Tibial artery (tissue), 4 donors: Measurements from ENCODE around the gene GTF2I.
A peak's percentile ranks its signal among the peaks of the same experiment; 100 is the strongest.
"Not testable (repeated sequence)": the region's sequence is repeated elsewhere in the genome, so short reads cannot be mapped to it uniquely, and the experiment has no call there.

ENCODE experiments used
- DNase-seq, 2 donors: peaks; one replicate each; pipeline ENCODE4 v3.0.0-alpha.2; 2019
- H3K27ac ChIP-seq, 2 donors: fragments of 200-600 bp; sonication (generic) in 1 of 2; 1 replicate in 1 of 2; 2 replicates in 1 of 2; pipeline ENCODE4 v1.5.1; 2018 to 2019; ENCODE audit warnings: mild to moderate bottlenecking in 1 of 2
- H3K27me3 ChIP-seq, 2 donors: fragments of 200-600 bp; sonication (generic) in 1 of 2; one replicate each; pipeline versions ENCODE4 v1.5.1 to v1.6.0; 2016 to 2019
- H3K36me3 ChIP-seq, 3 donors: fragments of 200-600 bp; sonication (generic) in 2 of 3; one replicate each; pipeline ENCODE4 v1.5.1; 2016 to 2019; ENCODE audit warnings: mild to moderate bottlenecking in 2 of 3
- H3K4me1 ChIP-seq, 4 donors: fragments of 200-600 bp; sonication (generic) in 2 of 4; 1 replicate in 3 of 4; 2 replicates in 1 of 4; pipeline ENCODE4 v1.5.1; 2016 to 2019
- H3K4me3 ChIP-seq, 2 donors: fragments of 200-600 bp; sonication (generic) in 1 of 2; 1 replicate in 1 of 2; 2 replicates in 1 of 2; pipeline ENCODE4 v1.5.1; 2018 to 2019; ENCODE audit warnings: mild to moderate bottlenecking in 2 of 2
- H3K9me3 ChIP-seq, 3 donors: fragments of 200-600 bp; sonication (generic) in 1 of 3; one replicate each; pipeline ENCODE4 v1.5.1; 2016 to 2019
- intact Hi-C: fragments of 100-400 bp; cut with DNase I; formaldehyde crosslinking; loops from one replicate; pipeline ENCODE4 v1.15.0; 2023; ENCODE audit warnings: low total_unique reads
- TF ChIP-seq, protein P1 (sequence below), 2 experiments: fragments of 200-600 bp in 1 of 2; fragments of 450-650 bp in 1 of 2; IDR thresholded peaks; one replicate each; pipeline ENCODE4 v1.5.1; 2017 to 2019; ENCODE audit warnings: antibody characterized with exemption in 2 of 2, mild to moderate bottlenecking in 1 of 2, moderate library complexity in 1 of 2

The GTF2I gene

GRCh38 chr7:74655324-74655723 lies 2.2 kb upstream of the GTF2I start:
- TF ChIP-seq, protein P1, sequence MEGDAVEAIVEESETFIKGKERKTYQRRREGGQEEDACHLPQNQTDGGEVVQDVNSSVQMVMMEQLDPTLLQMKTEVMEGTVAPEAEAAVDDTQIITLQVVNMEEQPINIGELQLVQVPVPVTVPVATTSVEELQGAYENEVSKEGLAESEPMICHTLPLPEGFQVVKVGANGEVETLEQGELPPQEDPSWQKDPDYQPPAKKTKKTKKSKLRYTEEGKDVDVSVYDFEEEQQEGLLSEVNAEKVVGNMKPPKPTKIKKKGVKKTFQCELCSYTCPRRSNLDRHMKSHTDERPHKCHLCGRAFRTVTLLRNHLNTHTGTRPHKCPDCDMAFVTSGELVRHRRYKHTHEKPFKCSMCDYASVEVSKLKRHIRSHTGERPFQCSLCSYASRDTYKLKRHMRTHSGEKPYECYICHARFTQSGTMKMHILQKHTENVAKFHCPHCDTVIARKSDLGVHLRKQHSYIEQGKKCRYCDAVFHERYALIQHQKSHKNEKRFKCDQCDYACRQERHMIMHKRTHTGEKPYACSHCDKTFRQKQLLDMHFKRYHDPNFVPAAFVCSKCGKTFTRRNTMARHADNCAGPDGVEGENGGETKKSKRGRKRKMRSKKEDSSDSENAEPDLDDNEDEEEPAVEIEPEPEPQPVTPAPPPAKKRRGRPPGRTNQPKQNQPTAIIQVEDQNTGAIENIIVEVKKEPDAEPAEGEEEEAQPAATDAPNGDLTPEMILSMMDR (IDR thresholded peaks at IDR 0.05), result no peak
- Histone ChIP-seq H3K36me3 (no peaks in the 10 kb centered on the region), H3K27ac (no peak overlapping the region), H3K4me1 (peaks cover 0 to 25% (median 14%) of the 10 kb centered on the region in 4 donors), H3K4me3 (no peak overlapping the region), H3K9me3 (no peaks in the 10 kb centered on the region), H3K27me3 (no peaks in the 10 kb centered on the region)
- no peak for DNase-seq
- intact Hi-C loops, result loop anchor here (10.0 kb wide), 1 partner anchor 201 kb away; the partner anchor contains the start of gene GTF2IRD1

GRCh38 chr7:74655768-74656440 lies 1.6 kb upstream of the GTF2I start:
- no peaks in the 10 kb centered on the region for H3K9me3 ChIP-seq
- H3K27me3 ChIP-seq, result no peaks in the 10 kb centered on the region
- H3K4me1 ChIP-seq, result peaks cover 0 to 31% (median 19%) of the 10 kb centered on the region in 4 donors
- intact Hi-C loops, result loop anchor here (10.0 kb wide), 1 partner anchor 201 kb away; the partner anchor contains the start of gene GTF2IRD1
- TF ChIP-seq, protein P1 (IDR thresholded peaks at IDR 0.05), result no peak
- H3K4me3 ChIP-seq, result peak overlapping the region; percentile 76 to 98
- H3K36me3 ChIP-seq, result no peaks in the 10 kb centered on the region
- no peak for DNase-seq
- H3K27ac ChIP-seq, result peak overlapping the region; percentile 75 to 94

- Histone ChIP-seq H3K27me3 (no peaks in the 10 kb centered on the region), H3K4me3 (peak overlapping the region; percentile 76 to 98), H3K9me3 (no peaks in the 10 kb centered on the region), H3K4me1 (peaks cover 0 to 36% (median 24%) of the 10 kb centered on the region in 4 donors), H3K36me3 (no peaks in the 10 kb centered on the region), H3K27ac (peak overlapping the region; percentile 75 to 94)
- peak in 1 of 2 donors; percentile 75 for DNase-seq
- intact Hi-C loops, result loop anchor here (10.0 kb wide), 1 partner anchor 202 kb away; the partner anchor contains the start of gene GTF2IRD1
- TF ChIP-seq, protein P1 (IDR thresholded peaks at IDR 0.05), result no peak
These were observed 1.1 kb upstream of the GTF2I start for GRCh38 chr7:74656441-74656836.

DNA sequence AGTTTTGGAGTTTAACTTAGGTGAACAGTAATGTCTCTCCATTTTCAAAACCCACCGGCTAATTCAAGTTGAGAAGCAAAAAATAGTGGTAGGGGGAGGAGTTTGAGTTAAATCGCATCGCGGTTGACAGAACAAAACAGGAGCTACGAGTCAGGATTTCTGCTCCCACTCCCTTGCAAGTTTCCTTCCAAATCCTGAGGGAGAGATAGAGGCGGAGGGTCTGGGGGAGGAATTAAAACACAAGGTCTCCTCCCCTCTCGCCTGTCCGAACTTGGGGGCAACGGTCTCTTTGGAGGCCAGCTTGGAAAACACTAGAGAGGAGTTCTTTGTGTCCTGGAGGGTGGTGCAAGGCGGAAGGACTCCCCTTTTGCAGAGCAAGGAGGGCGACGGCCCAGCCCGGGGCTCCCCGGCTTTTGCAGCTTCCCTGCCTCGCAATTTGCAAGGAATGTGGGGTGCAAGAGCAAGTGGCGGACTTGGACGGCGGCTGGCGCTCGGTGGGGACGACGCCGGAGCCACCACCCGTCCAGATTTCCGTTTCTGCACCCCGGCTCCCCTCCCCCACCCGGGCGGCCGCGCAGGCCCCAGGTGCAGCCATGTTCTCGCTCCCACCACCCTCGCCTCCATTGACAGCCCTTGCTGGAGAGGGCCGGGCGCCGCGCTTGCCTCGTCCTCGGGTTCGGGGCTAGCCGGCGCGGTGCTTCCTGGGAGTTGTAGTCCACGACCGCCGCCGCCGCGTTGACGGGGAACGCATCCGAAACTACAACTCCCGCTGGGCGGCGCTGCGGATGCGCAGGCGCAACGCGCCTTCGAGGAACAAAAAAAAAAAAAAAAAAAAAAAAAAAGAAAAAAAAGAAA lies 454 bp upstream of the GTF2I start:
- no peaks in the 10 kb centered on the region for H3K36me3 ChIP-seq
- H3K27me3 ChIP-seq, result no peaks in the 10 kb centered on the region
- TF ChIP-seq, protein P1 (IDR thresholded peaks at IDR 0.05), result no peak
- no peaks in the 10 kb centered on the region for H3K9me3 ChIP-seq
- peak; percentile 98 for DNase-seq
- peak overlapping the region; percentile 76 to 98 for H3K4me3 ChIP-seq
- intact Hi-C loops, result loop anchor here (10.0 kb wide), 1 partner anchor 202 kb away; the partner anchor contains the start of gene GTF2IRD1
- peak overlapping the region; percentile 94 to 95 for H3K27ac ChIP-seq
- H3K4me1 ChIP-seq, result peaks cover 0 to 36% (median 29%) of the 10 kb centered on the region in 4 donors

DNA sequence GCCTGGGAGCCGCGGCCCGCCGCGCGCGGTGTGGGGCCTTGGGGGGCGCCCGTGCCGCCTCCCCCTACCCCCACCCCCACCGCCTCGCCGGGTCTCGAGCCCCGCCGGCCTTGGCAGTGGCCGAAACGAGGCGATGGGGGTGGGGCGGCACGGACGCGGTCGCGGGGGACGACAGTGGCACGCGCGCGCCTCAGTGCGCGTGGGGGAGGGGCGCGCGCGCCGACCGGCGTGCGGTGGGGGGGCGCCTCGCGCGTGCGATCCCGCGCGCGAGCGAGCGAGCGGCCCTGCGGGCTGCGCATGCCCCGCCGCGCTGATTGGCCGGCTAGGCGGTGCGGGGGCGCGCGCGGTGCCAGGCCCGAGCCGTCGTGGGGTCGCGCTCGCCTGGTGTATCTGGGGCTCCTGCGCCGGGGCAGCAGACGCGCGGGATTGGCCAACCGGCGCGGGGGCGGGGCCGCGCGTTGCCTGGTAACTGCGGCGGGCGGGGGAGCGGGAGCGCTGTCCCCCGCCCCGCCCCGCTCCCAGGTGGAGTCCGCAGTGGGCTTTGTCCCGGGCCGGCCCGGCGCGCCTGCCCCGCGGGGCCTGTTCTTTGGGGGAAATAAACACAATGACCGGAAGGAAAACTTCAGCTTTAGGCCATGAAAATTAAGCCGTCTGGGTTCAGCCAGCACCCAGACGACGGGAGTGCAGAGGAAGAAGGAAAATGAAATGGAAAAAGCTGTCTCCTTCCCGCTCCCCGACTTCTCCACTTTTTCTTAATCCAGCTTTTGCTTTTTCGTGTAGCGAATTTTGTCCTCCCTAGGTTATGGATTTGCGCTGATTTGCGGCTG lies 873 bp downstream of the GTF2I start:
- intact Hi-C loops, result loop anchor here (10.0 kb wide), 1 partner anchor 204 kb away; the partner anchor contains the start of gene GTF2IRD1
- H3K4me1 ChIP-seq, result peaks cover 0 to 43% (median 33%) of the 10 kb centered on the region in 4 donors

GRCh38 chr7:74660202-74660601 lies 2.7 kb downstream of the GTF2I start:
- intact Hi-C loops, H3K4me3 ChIP-seq: not testable (repeated sequence)
- H3K36me3 ChIP-seq, result peaks cover 0 to 11% (median 0%) of the 10 kb centered on the region in 3 donors

More for the DNA sequence above, 873 bp downstream of the GTF2I start:
- Histone ChIP-seq H3K36me3 (no peaks in the 10 kb centered on the region), H3K27ac (peak overlapping the region; percentile 94 to 95), H3K9me3 (no peaks in the 10 kb centered on the region), H3K27me3 (no peaks in the 10 kb centered on the region), H3K4me3 (peak overlapping the region; percentile 76 to 98)
- TF ChIP-seq, protein P1 (IDR thresholded peaks at IDR 0.05), result no peak
- peak; percentile 84 to 95 for DNase-seq

More at GRCh38 chr7:74660202-74660601, 2.7 kb downstream of the GTF2I start:
- peak overlapping the region; percentile 25 to 52 for H3K27ac ChIP-seq
- H3K4me1 ChIP-seq, result peaks cover 0 to 46% (median 36%) of the 10 kb centered on the region in 4 donors
- not testable (repeated sequence) for H3K9me3 ChIP-seq, DNase-seq, H3K27me3 ChIP-seq
